Adrenal gland (tissue), 12 donors: ENCODE data around the gene COQ9. TPM values are rescaled to one million over a fixed set of nuclear protein-coding genes. Genes with fewer than 3 reads are reported as not detected.

ENCODE experiments used
- DNase-seq, 7 donors: peaks; one replicate each; pipeline ENCODE4 v3.0.0-alpha.2; 2019 to 2020
- H3K27ac ChIP-seq, 5 donors: fragments of 200-600 bp; sonication (generic) in 4 of 5; 1 replicate in 3 of 5; 2 replicates in 2 of 5; pipeline versions ENCODE4 v1.5.1 to v1.8.0; 2016 to 2020; ENCODE audit warnings: mild to moderate bottlenecking in 1 of 5
- H3K27me3 ChIP-seq: fragments of 200-600 bp; 2 replicates; pipeline ENCODE4 v1.8.0; 2021
- H3K36me3 ChIP-seq, 2 donors: fragments of 200-600 bp; replicated peaks in 1 of 2; 1 replicate in 1 of 2; 2 replicates in 1 of 2; pipeline versions ENCODE4 v1.5.1 to v1.8.0; 2018 to 2022
- H3K4me1 ChIP-seq, 2 donors: fragments of 200-600 bp; replicated peaks in 1 of 2; 1 replicate in 1 of 2; 2 replicates in 1 of 2; pipeline versions ENCODE4 v1.5.1 to v1.8.0; 2018 to 2021
- H3K4me3 ChIP-seq, 4 donors: fragments of 200-600 bp; sonication (generic) in 3 of 4; one replicate each; pipeline ENCODE4 v1.5.1; 2016 to 2018
- H3K9me3 ChIP-seq, 3 donors: fragments of 200-600 bp; sonication (generic) in 1 of 3; replicated peaks in 1 of 3; 1 replicate in 2 of 3; 2 replicates in 1 of 3; pipeline versions ENCODE4 v1.5.1 to v1.8.0; 2016 to 2021
- POLR2A ChIP-seq, 2 donors: fragments of 450-650 bp; IDR thresholded peaks; one replicate each; pipeline ENCODE4 v1.6.1; 2017; ENCODE audit warnings: antibody characterized with exemption in 2 of 2, mild to moderate bottlenecking in 2 of 2, moderate library complexity in 1 of 2
- WGBS, 4 donors: extraction: QIAGEN DNeasy Blood & Tissue Kit in 2 of 4; methylation state at CpG; one replicate each; pipeline versions ENCODE4 v1.1.5 to v1.1.7; 2013 to 2017; 5-methylcytosine and 5-hydroxymethylcytosine counted together
- intact Hi-C, 2 donors: fragments of 100-400 bp; cut with DNase I; formaldehyde crosslinking; loops; one replicate each; pipeline versions ENCODE4 v1.14.1 to v1.15.0; 2022 to 2023
- polyA plus RNA-seq, 3 donors: library from polyadenylated mRNA; stranded (reverse); fragments of 200-250 nt in 2 of 3; fragments of 350-450 nt in 1 of 3; fragmentation: Illumina TruSeq in 1 of 3; extraction: RNeasy Lipid Tissue Mini Kit (QIAGEN cat#74804) in 1 of 3; gene quantifications; one replicate each; pipeline ENCODE4 v1.2.3, GENCODE V29; 2013 to 2014
- total RNA-seq, 9 donors: library from RNA; depleted of rRNA in 4 of 9; stranded (reverse); fragments of >200 nt in 4 of 9; fragments of 120-200 nt in 1 of 9; fragmentation: NEBNext Ultra II Directional in 1 of 9; extraction: Animal tissue kit (Norgen Biotek cat#: 25700) in 1 of 9; gene quantifications; one replicate each; pipeline versions ENCODE4 v1.1.0 to v1.2.4, GENCODE V29; 2013 to 2023
- TF ChIP-seq, protein P1 (sequence below), 6 experiments: fragments of 450-650 bp in 4 of 6; fragments of 200-600 bp in 2 of 6; sonication (generic) in 1 of 6; IDR thresholded peaks; 1 replicate in 5 of 6; 2 replicates in 1 of 6; pipeline versions ENCODE4 v1.5.1 to v1.8.0; 2016 to 2021; ENCODE audit warnings: antibody characterized with exemption in 6 of 6, mild to moderate bottlenecking in 2 of 6, moderate library complexity in 1 of 6
- donor health status: healthy with polysubstance abuse.
- donor health status: Bipolar disorder and iron deficiency.
- donor health status: DM: yes; HTN: yes; CAD: no.
- donor health status: DM: no; HTN: no; CAD: no.
- donor health status: DM: no; HTN: no; CAD: no.
- donor health status: DM: yes; HTN: yes; CAD: no.

COQ9 gene
- total and polyA plus RNA-seq, 12 donors: 60.9 to 277 (median 88.6) TPM

DNA sequence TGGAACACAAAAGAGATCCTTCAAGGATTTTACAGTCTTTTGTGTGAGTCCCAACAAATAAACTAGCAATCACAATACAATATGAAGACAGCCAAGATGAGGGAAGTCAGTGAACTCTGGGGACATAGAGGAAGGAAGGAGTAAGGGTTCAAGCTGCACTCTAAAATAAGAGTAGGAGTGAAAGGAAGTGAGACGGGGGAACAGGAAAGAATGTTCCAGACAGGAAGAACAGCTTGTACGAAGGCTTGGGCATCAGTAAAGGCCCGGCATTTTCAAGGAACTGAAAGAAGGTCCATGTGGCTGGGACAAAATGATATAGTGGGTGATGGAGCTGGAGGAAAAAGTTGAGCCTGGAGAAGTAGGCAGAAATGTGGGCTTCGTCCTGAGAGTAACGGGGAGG, 38.2 kb upstream of the COQ9 start:
- TF ChIP-seq, protein P1, sequence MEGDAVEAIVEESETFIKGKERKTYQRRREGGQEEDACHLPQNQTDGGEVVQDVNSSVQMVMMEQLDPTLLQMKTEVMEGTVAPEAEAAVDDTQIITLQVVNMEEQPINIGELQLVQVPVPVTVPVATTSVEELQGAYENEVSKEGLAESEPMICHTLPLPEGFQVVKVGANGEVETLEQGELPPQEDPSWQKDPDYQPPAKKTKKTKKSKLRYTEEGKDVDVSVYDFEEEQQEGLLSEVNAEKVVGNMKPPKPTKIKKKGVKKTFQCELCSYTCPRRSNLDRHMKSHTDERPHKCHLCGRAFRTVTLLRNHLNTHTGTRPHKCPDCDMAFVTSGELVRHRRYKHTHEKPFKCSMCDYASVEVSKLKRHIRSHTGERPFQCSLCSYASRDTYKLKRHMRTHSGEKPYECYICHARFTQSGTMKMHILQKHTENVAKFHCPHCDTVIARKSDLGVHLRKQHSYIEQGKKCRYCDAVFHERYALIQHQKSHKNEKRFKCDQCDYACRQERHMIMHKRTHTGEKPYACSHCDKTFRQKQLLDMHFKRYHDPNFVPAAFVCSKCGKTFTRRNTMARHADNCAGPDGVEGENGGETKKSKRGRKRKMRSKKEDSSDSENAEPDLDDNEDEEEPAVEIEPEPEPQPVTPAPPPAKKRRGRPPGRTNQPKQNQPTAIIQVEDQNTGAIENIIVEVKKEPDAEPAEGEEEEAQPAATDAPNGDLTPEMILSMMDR (IDR thresholded peaks at IDR 0.05): no peak
- TF ChIP-seq POLR2A (IDR thresholded peaks at IDR 0.05): no peak
- intact Hi-C loops: no loop called here
- no peak overlapping the region for H3K4me3 ChIP-seq
- no peaks in the 10 kb centered on the region for H3K27me3 ChIP-seq
- H3K36me3 ChIP-seq: no peaks in the 10 kb centered on the region
- no peaks in the 10 kb centered on the region for H3K9me3 ChIP-seq
- H3K27ac ChIP-seq: peak overlapping the region in 2 of 5 donors; percentile 62 to 70
- 48 to 81% (median 67%) methylated on average over 5 of the region's 5 CpGs for WGBS, 4 donors
- DNase-seq: peak in 1 of 7 donors; percentile 25
- H3K4me1 ChIP-seq: no peaks in the 10 kb centered on the region

DNA sequence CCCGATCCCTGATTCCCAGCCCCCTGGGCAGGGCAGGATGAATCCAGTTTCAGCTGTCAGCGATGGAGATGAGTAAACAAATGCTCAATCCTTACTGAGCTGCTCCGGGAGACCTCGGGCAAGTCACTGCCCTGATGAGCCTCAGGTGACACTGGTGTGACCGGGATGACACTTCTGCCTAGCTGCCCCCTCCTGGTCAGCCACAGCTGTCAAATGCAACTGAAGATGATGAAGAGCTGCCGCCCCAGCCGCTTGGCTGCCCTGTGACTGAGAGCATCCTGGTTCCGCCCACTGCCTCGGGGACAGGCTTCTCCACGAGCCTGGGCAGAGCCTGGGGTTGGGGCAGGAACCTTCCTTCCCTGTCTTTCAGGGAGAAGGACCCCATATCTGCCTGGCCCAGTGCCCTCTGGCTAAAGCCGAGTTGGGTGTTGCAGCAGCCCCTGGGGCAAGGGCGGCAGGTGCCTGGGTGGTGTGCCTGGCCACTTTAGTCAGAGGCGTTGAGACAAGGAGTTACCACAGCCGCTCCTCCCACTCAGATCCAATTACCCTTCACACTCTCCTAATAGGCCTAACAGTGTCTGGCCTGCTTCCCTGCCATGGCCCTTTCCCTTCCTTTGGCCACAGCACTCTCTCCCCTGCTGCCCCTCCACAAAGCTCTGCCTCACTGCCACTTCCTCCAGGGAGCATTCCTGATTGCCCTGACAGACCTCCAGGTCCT, 37.2 kb upstream of the COQ9 start:
- Histone ChIP-seq H3K36me3 (no peaks in the 10 kb centered on the region), H3K27ac (peak overlapping the region in 2 of 5 donors; percentile 62 to 70), H3K4me3 (no peak overlapping the region), H3K4me1 (no peaks in the 10 kb centered on the region), H3K27me3 (no peaks in the 10 kb centered on the region), H3K9me3 (no peaks in the 10 kb centered on the region)
- TF ChIP-seq POLR2A (IDR thresholded peaks at IDR 0.05): no peak
- TF ChIP-seq, protein P1 (IDR thresholded peaks at IDR 0.05): no peak
- 63 to 72% (median 67%) methylated on average over 3 to 14 of the region's 14 CpGs for WGBS, 4 donors
- DNase-seq: peak in 4 of 7 donors; percentile 35 to 70 (median 40)
- intact Hi-C loops: loop anchor here in 1 of 2 donors (10.0 kb wide), 1 partner anchor 305 kb away; no protein-coding TSS in a partner anchor

DNA sequence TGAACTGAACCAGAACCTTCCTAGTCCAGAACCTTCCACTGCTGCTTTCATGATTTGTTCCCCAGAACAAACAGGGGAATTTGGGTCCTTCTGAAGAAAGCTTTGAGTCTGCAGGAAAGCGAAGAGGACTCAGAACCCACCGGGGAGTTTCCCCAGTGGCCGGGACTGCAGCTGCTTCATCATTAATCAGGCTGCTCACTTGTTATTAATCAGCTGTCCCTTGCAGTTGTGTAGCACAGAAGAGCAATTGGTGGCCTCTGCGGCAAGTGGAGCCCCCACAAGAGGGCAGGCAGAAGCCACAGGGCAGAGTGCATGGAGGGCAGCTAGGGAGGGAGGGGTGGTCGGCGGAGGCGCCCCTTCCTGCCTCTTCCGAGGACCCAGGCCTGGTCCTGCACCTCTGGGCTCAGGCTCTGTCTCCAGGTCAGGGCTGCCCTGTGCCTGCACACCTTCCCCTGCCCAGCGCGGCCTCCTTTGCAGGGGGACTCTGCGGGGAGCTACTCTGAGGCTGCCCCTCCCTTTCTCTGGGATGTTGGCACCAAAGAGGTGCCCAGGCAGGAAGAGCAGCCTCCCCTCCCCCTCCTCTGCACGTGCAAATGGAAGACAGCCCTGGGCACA, 35.8 kb upstream of the COQ9 start:
- no peak overlapping the region for H3K4me3 ChIP-seq
- H3K4me1 ChIP-seq: no peaks in the 10 kb centered on the region
- H3K27ac ChIP-seq: no peak overlapping the region
- no peaks in the 10 kb centered on the region for H3K36me3 ChIP-seq
- TF ChIP-seq, protein P1 (IDR thresholded peaks at IDR 0.05): no peak
- no peak for TF ChIP-seq POLR2A (IDR thresholded peaks at IDR 0.05)
- H3K27me3 ChIP-seq: no peaks in the 10 kb centered on the region
- DNase-seq: no peak
- no peaks in the 10 kb centered on the region for H3K9me3 ChIP-seq
- intact Hi-C loops: loop anchor here in 1 of 2 donors (10.0 kb wide), 1 partner anchor 307 kb away; no protein-coding TSS in a partner anchor
- 55 to 66% (median 64%) methylated on average over 8 to 12 of the region's 12 CpGs for WGBS, 4 donors

DNA sequence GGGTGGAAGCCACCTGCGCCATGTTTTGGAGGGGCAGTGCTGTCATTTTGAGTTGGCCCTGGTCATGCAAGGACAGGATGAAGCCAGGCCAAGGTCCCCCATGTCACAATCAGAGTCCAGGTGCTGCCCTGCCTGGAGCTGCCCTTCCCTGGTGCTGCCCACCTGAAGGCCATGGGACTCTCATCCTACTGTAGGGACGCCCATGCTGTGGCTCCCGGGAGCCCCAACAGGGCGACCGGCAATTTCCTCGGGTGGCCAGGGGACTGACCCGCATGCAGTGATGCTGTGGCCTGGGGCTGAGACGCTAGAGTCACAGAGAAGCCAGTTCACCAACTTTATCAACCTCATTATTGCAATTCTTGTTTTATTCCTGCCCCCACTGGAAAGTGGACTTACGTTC, 34.7 kb upstream of the COQ9 start:
- H3K9me3 ChIP-seq: no peaks in the 10 kb centered on the region
- intact Hi-C loops: loop anchor here in 1 of 2 donors (10.0 kb wide), 1 partner anchor 308 kb away; no protein-coding TSS in a partner anchor
- TF ChIP-seq POLR2A (IDR thresholded peaks at IDR 0.05): no peak
- TF ChIP-seq, protein P1 (IDR thresholded peaks at IDR 0.05): no peak
- peaks cover 0 to 9% of the 10 kb centered on the region in 2 donors for H3K4me1 ChIP-seq
- no peak overlapping the region for H3K4me3 ChIP-seq
- no peak for DNase-seq
- no peaks in the 10 kb centered on the region for H3K36me3 ChIP-seq
- no peak overlapping the region for H3K27ac ChIP-seq
- H3K27me3 ChIP-seq: no peaks in the 10 kb centered on the region
- WGBS, 4 donors: 78 to 92% (median 87%) methylated on average over 6 to 9 of the region's 9 CpGs
